K562 (cell line): Measurements from ENCODE around the gene ALDOB.

Experiments
- CHD4 ChIP-seq: fragments of 200-600 bp; sonication (generic); IDR thresholded peaks from 3 replicates; pipeline ENCODE4 v1.6.1; 2012; ENCODE audit warnings: low read depth, mild to moderate bottlenecking, mixed read lengths, low read length, inconsistent platforms; ENCODE audit not compliant: insufficient read depth, insufficient replicate concordance, poor library complexity, severe bottlenecking
- CTBP1 ChIP-seq: fragments of 450-650 bp; IDR thresholded peaks from 2 replicates; pipeline ENCODE4 v1.6.1; 2016; ENCODE audit warnings: borderline replicate concordance
- MEF2A ChIP-seq: IDR thresholded peaks from 2 replicates; pipeline ENCODE4 v1.6.1; 2011; ENCODE audit warnings: low read depth, mild to moderate bottlenecking, low read length, moderate library complexity; ENCODE audit not compliant: control insufficient read depth
- POLR2A ChIP-seq: fragments of 450-650 bp; conservative IDR thresholded peaks from 2 replicates; pipeline ENCODE4 v1.6.1; 2016
- TARDBP ChIP-seq: fragments of 450-650 bp; IDR thresholded peaks from 2 replicates; pipeline ENCODE4 v1.6.1; 2016
- TBL1XR1 ChIP-seq, 2 experiments: IDR thresholded peaks; 2 replicates each; pipeline ENCODE4 v1.6.1; 2012; ENCODE audit warnings: improper control_type of control experiment in 2 of 2, low read length in 2 of 2, mild to moderate bottlenecking in 1 of 2
- TF ChIP-seq, protein P1 (sequence below), 3 experiments: IDR thresholded peaks in 2 of 3; conservative IDR thresholded peaks in 1 of 3; 2 replicates each; pipeline ENCODE4 v1.5.1; 2011 to 2012; ENCODE audit warnings: low read length in 3 of 3, mild to moderate bottlenecking in 3 of 3, control low read depth in 2 of 3, improper control_type of control experiment in 1 of 3, inconsistent platforms in 1 of 3, low read depth in 1 of 3, mixed read lengths in 1 of 3, moderate library complexity in 1 of 3; ENCODE audit not compliant: insufficient read depth in 2 of 3
- TF ChIP-seq, protein P2 (sequence below): sonication (generic); formaldehyde crosslinking; IDR thresholded peaks from 2 replicates; pipeline ENCODE4 v1.8.0; 2022; ENCODE audit warnings: mild to moderate bottlenecking, low read depth, missing genetic modification reagents
- TF ChIP-seq, protein P3 (sequence below): sonication (generic); formaldehyde crosslinking; IDR thresholded peaks from 2 replicates; pipeline ENCODE4 v1.8.0; 2022; ENCODE audit warnings: mild to moderate bottlenecking, missing genetic modification reagents

DNA sequence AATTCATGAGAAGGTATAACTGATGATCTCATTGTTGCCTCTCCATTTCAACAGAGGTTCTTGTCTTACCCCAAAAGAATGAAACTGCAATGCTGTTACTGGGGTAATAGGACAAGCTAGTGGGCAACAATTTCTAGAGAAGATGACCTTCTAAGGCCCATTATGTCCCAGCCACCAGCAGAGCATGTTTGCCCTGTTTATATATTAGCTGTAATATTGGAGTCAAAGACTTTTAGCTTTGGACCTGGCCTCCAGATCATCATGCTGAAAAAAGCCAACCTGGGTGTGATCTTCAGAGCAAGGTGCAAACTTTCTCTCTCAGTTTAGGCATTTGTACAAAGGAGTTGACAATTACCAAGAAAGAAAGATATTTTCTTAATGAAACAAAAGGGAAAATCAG is 3.4 kb downstream of the ALDOB start:
- no peak for TF ChIP-seq TARDBP
- no peak for TF ChIP-seq MEF2A
- no peak for TF ChIP-seq TBL1XR1 (IDR thresholded peaks at IDR 0.05; ENCODE audit: low read length in 2 of 2)
- no peak for TF ChIP-seq CTBP1
- TF ChIP-seq, protein P1, sequence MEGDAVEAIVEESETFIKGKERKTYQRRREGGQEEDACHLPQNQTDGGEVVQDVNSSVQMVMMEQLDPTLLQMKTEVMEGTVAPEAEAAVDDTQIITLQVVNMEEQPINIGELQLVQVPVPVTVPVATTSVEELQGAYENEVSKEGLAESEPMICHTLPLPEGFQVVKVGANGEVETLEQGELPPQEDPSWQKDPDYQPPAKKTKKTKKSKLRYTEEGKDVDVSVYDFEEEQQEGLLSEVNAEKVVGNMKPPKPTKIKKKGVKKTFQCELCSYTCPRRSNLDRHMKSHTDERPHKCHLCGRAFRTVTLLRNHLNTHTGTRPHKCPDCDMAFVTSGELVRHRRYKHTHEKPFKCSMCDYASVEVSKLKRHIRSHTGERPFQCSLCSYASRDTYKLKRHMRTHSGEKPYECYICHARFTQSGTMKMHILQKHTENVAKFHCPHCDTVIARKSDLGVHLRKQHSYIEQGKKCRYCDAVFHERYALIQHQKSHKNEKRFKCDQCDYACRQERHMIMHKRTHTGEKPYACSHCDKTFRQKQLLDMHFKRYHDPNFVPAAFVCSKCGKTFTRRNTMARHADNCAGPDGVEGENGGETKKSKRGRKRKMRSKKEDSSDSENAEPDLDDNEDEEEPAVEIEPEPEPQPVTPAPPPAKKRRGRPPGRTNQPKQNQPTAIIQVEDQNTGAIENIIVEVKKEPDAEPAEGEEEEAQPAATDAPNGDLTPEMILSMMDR (IDR thresholded peaks at IDR 0.05 in 2 of 3, conservative IDR thresholded peaks at IDR 0.05 in 1 of 3; ENCODE audit: insufficient read depth in 2 of 3, low read depth in 1 of 3, low read length in 3 of 3) = no peak
- TF ChIP-seq, protein P2, sequence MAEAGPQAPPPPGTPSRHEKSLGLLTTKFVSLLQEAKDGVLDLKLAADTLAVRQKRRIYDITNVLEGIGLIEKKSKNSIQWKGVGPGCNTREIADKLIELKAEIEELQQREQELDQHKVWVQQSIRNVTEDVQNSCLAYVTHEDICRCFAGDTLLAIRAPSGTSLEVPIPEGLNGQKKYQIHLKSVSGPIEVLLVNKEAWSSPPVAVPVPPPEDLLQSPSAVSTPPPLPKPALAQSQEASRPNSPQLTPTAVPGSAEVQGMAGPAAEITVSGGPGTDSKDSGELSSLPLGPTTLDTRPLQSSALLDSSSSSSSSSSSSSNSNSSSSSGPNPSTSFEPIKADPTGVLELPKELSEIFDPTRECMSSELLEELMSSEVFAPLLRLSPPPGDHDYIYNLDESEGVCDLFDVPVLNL = no peak
- TF ChIP-seq POLR2A = no peak
- TF ChIP-seq, protein P3, sequence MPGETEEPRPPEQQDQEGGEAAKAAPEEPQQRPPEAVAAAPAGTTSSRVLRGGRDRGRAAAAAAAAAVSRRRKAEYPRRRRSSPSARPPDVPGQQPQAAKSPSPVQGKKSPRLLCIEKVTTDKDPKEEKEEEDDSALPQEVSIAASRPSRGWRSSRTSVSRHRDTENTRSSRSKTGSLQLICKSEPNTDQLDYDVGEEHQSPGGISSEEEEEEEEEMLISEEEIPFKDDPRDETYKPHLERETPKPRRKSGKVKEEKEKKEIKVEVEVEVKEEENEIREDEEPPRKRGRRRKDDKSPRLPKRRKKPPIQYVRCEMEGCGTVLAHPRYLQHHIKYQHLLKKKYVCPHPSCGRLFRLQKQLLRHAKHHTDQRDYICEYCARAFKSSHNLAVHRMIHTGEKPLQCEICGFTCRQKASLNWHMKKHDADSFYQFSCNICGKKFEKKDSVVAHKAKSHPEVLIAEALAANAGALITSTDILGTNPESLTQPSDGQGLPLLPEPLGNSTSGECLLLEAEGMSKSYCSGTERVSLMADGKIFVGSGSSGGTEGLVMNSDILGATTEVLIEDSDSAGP (CRISPR knock-in tag) = no peak
- no peak for TF ChIP-seq CHD4
